GM12878 (cell line): ENCODE data around the gene NACA2.
"Not testable (repeated sequence)": the region's sequence is repeated elsewhere in the genome, so short reads cannot be mapped to it uniquely, and the experiment has no call there.

Source experiments
- EZH2 ChIP-seq: IDR thresholded peaks from 2 replicates; pipeline ENCODE4 v1.6.1; 2012; ENCODE audit warnings: low read depth, mild to moderate bottlenecking, control low read depth, inconsistent platforms, low read length, borderline replicate concordance; ENCODE audit not compliant: control insufficient read depth
- JUND ChIP-seq: IDR thresholded peaks from 2 replicates; pipeline ENCODE4 v1.6.1; 2012; ENCODE audit warnings: low read depth, mild to moderate bottlenecking, low read length, improper control_type of control experiment, moderate library complexity
- RCOR1 ChIP-seq: conservative IDR thresholded peaks from 2 replicates; pipeline ENCODE4 v1.6.1; 2012; ENCODE audit warnings: low read depth, low read length, improper control_type of control experiment
- SP1 ChIP-seq: IDR thresholded peaks from one replicate; pipeline ENCODE4 v1.6.1; 2011; ENCODE audit warnings: low read depth, low read length

- not testable (repeated sequence) for TF ChIP-seq EZH2, JUND, SP1, RCOR1
These were observed 37.1 kb upstream of the NACA2 start for GRCh38 chr17:61628158-61628557.
